CD14-positive monocyte (primary cell): ENCODE results near the gene KCNQ1. TPM values are rescaled to one million over a fixed set of nuclear protein-coding genes. Genes with fewer than 3 reads are reported as not detected.
A peak's percentile ranks its signal among the peaks of the same experiment; 100 is the strongest.

ENCODE experiments used
- DNase-seq, 3 donors: peaks; one replicate each; pipeline ENCODE4 v3.0.0-alpha.2; 2011 to 2022
- H2AFZ ChIP-seq: 2 replicates; pipeline ENCODE4 v1.6.0; 2012; ENCODE audit warnings: mild to moderate bottlenecking, low read depth, low read length, inconsistent platforms; ENCODE audit not compliant: insufficient read depth, poor library complexity, severe bottlenecking
- H3K27ac ChIP-seq, 2 donors: 1 replicate in 1 of 2; 2 replicates in 1 of 2; pipeline ENCODE4 v1.5.1; 2012 to 2013; ENCODE audit warnings: low read length in 2 of 2, control low read depth in 1 of 2, inconsistent platforms in 1 of 2, low read depth in 1 of 2, mild to moderate bottlenecking in 1 of 2
- H3K27me3 ChIP-seq, 2 donors: one replicate each; pipeline versions ENCODE4 v1.6.0 to v1.6.1; 2011 to 2013; ENCODE audit warnings: low read length in 2 of 2; ENCODE audit not compliant: control insufficient read depth in 2 of 2, insufficient read depth in 2 of 2
- H3K36me3 ChIP-seq, 2 donors: replicated peaks in 1 of 2; 1 replicate in 1 of 2; 2 replicates in 1 of 2; pipeline versions ENCODE4 v1.5.1 to v1.6.1; 2012 to 2013; ENCODE audit warnings: low read length in 2 of 2, control low read depth in 1 of 2, inconsistent platforms in 1 of 2, mild to moderate bottlenecking in 1 of 2; ENCODE audit not compliant: insufficient read depth in 2 of 2, control insufficient read depth in 1 of 2
- H3K4me1 ChIP-seq, 2 donors: 1 replicate in 1 of 2; 2 replicates in 1 of 2; pipeline versions ENCODE4 v1.5.1 to v1.6.1; 2012 to 2013; ENCODE audit warnings: low read length in 2 of 2, control low read depth in 1 of 2, inconsistent platforms in 1 of 2, mild to moderate bottlenecking in 1 of 2, moderate library complexity in 1 of 2; ENCODE audit not compliant: insufficient read depth in 2 of 2, control insufficient read depth in 1 of 2
- H3K4me2 ChIP-seq: replicated peaks from 2 replicates; pipeline ENCODE3; 2012; ENCODE audit warnings: low read length, moderate library complexity, mild to moderate bottlenecking; ENCODE audit not compliant: poor library complexity, severe bottlenecking; ENCODE audit errors: extremely low read depth
- H3K4me3 ChIP-seq, 3 experiments: fragments of 200-600 bp in 1 of 3; sonication (generic) in 1 of 3; replicated peaks in 1 of 3; 1 replicate in 2 of 3; 2 replicates in 1 of 3; pipeline ENCODE4 v1.5.1; 2011 to 2013; ENCODE audit warnings: low read length in 3 of 3, mild to moderate bottlenecking in 3 of 3, control low read depth in 2 of 3, low read depth in 2 of 3, inconsistent platforms in 1 of 3, moderate library complexity in 1 of 3
- H3K79me2 ChIP-seq: 2 replicates; pipeline ENCODE4 v1.6.0; 2012; ENCODE audit warnings: mild to moderate bottlenecking, control low read depth, inconsistent platforms, low read length, moderate library complexity; ENCODE audit not compliant: insufficient read depth
- H3K9ac ChIP-seq: 2 replicates; pipeline ENCODE4 v1.6.0; 2017; ENCODE audit warnings: low read length, mild to moderate bottlenecking; ENCODE audit not compliant: insufficient read depth, poor library complexity, severe bottlenecking
- H3K9me3 ChIP-seq, 2 donors: replicated peaks in 1 of 2; 1 replicate in 1 of 2; 2 replicates in 1 of 2; pipeline versions ENCODE4 v1.5.1 to v1.6.1; 2012 to 2013; ENCODE audit warnings: low read length in 2 of 2, control low read depth in 1 of 2; ENCODE audit not compliant: control insufficient read depth in 1 of 2, insufficient read depth in 1 of 2
- H4K20me1 ChIP-seq: 2 replicates; pipeline ENCODE4 v1.6.0; 2012; ENCODE audit warnings: mild to moderate bottlenecking, low read length, control low read depth, moderate library complexity; ENCODE audit not compliant: insufficient read depth
- H3K27ac Mint-ChIP-seq, 7 donors: one replicate each; pipeline ENCODE4 v1.8.0; 2020; ENCODE audit warnings: mild to moderate bottlenecking in 7 of 7, mixed read lengths in 7 of 7, moderate library complexity in 6 of 7, inconsistent platforms in 2 of 7
- H3K27me3 Mint-ChIP-seq, 3 donors: one replicate each; pipeline ENCODE4 v1.8.0; 2021 to 2022; ENCODE audit warnings: low read depth in 3 of 3, mild to moderate bottlenecking in 3 of 3, mixed read lengths in 3 of 3, moderate library complexity in 3 of 3, inconsistent platforms in 1 of 3
- H3K36me3 Mint-ChIP-seq, 2 donors: one replicate each; pipeline ENCODE4 v1.8.0; 2020; ENCODE audit warnings: mixed read lengths in 2 of 2, inconsistent platforms in 1 of 2, mild to moderate bottlenecking in 1 of 2
- H3K4me1 Mint-ChIP-seq: one replicate; pipeline ENCODE4 v1.8.0; 2020; ENCODE audit warnings: mild to moderate bottlenecking, mixed read lengths
- H3K4me3 Mint-ChIP-seq, 2 donors: one replicate each; pipeline ENCODE4 v1.8.0; 2020; ENCODE audit warnings: mild to moderate bottlenecking in 2 of 2, mixed read lengths in 2 of 2, moderate library complexity in 1 of 2
- H3K9me3 Mint-ChIP-seq, 7 donors: one replicate each; pipeline ENCODE4 v1.8.0; 2020 to 2022; ENCODE audit warnings: mixed read lengths in 7 of 7, mild to moderate bottlenecking in 6 of 7, moderate library complexity in 6 of 7, inconsistent platforms in 2 of 7
- CTCF ChIP-seq: fragments of 200-600 bp; IDR thresholded peaks from one replicate; pipeline ENCODE4 v1.8.0; 2022; ENCODE audit warnings: antibody characterized with exemption, mild to moderate bottlenecking
- WGBS: methylation state at CpG from one replicate; pipeline ENCODE4 v1.1.5; 2013; ENCODE audit warnings: missing lambda C conversion rate; ENCODE audit not compliant: insufficient coverage; 5-methylcytosine and 5-hydroxymethylcytosine counted together
- intact Hi-C, 2 donors: fragments of 100-400 bp; cut with micrococcal nuclease; formaldehyde crosslinking; loops; one replicate each; pipeline versions ENCODE4 v1.15.0 to v1.15.1; 2023
- polyA plus RNA-seq, 3 donors: library from polyadenylated mRNA; depleted of rRNA in 1 of 3; unstranded in 2 of 3; stranded (reverse) in 1 of 3; fragments of 300-500 nt in 2 of 3; fragments of >200 nt in 1 of 3; fragmentation: Illumina TruSeq in 2 of 3; gene quantifications; 1 replicate in 2 of 3; 2 replicates in 1 of 3; pipeline ENCODE4 v1.2.3, GENCODE V29; 2012 to 2021

The KCNQ1 gene
- polyA plus RNA-seq, 3 donors, result 14.9 to 31.8 (median 21.6) TPM

GRCh38 chr11:2465202-2466068, 20.6 kb downstream of the KCNQ1 start:
- intact Hi-C loops, result loop anchor here in 1 of 2 donors (5.0 kb wide), 1 partner anchor 47 kb away; no protein-coding TSS in a partner anchor
- DNase-seq, result no peak
- Histone ChIP-seq H3K4me2 (no peak overlapping the region), H3K79me2 (peaks cover 76% of the 10 kb centered on the region), H3K4me1 (peaks cover 33% of the 10 kb centered on the region in 2 donors), H3K4me3 (no peak overlapping the region), H3K27ac (no peak overlapping the region), H3K27me3 (no peaks in the 10 kb centered on the region), H3K9ac (no peak overlapping the region), H2AFZ (no peak overlapping the region), H4K20me1 (peaks cover 100% of the 10 kb centered on the region), H3K36me3 (no peaks in the 10 kb centered on the region), H3K9me3 (no peaks in the 10 kb centered on the region)
- H3K36me3 Mint-ChIP-seq, result peaks cover 22 to 31% of the 10 kb centered on the region in 2 donors
- no peak for TF ChIP-seq CTCF
- H3K4me1 Mint-ChIP-seq, result peaks cover 49% of the 10 kb centered on the region
- H3K4me3 Mint-ChIP-seq, result no peak overlapping the region
- peaks cover 0 to 6% (median 3%) of the 10 kb centered on the region in 7 donors for H3K9me3 Mint-ChIP-seq
- 96% methylated on average over 17 of the region's 20 CpGs for WGBS
- peak overlapping the region in 1 of 7 donors; percentile 69 for H3K27ac Mint-ChIP-seq
- peaks cover 1 to 11% (median 7%) of the 10 kb centered on the region in 3 donors for H3K27me3 Mint-ChIP-seq

DNA sequence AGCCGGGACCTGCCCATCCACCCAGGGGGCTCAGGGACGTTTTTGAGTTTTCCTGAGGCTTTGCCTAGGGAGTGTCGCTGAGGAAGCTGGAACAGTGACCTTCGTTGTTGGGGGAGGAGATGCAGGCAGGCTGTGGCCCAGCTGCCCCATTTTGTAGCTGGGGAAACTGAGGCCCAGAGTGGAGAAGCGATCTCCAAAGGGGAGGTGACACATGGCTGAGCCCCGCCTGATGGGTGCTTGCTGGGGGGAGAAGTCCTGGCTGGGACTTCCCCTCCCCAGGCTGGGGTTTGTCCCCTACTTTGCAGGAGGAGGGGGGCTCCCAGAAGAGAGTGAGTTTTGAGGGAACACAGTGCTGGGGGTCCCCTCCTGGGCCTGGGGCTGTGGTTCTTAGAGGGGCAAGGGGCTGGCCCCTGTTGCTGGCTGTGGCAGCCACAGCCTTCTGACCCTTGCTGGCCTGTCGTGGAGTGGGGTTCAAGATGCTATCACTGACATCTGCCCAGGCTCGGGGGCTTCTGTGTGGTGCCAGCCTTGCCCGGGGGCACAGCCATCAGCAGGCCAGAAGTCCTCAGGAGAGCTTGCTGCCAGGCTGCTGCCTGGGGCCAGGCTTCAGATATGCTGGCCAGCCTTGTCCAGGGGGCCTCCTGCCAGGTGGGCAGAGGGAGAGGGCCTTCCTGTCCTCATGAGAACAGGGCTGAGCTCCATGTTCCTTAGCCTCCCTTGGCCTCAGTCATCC, 21.4 kb downstream of the KCNQ1 start:
- Mint-ChIP-seq H3K4me3 (no peak overlapping the region), H3K27ac (no peak overlapping the region), H3K27me3 (peaks cover 5 to 11% (median 9%) of the 10 kb centered on the region in 3 donors), H3K4me1 (peaks cover 47% of the 10 kb centered on the region), H3K9me3 (peaks cover 0 to 6% (median 3%) of the 10 kb centered on the region in 7 donors), H3K36me3 (peaks cover 16 to 33% of the 10 kb centered on the region in 2 donors)
- intact Hi-C loops, result loop anchor here in 1 of 2 donors (5.0 kb wide), 1 partner anchor 46 kb away; no protein-coding TSS in a partner anchor
- Histone ChIP-seq H3K79me2 (peaks cover 74% of the 10 kb centered on the region), H3K36me3 (no peaks in the 10 kb centered on the region), H4K20me1 (peaks cover 100% of the 10 kb centered on the region), H3K27ac (no peak overlapping the region), H3K4me3 (no peak overlapping the region), H3K9me3 (no peaks in the 10 kb centered on the region), H3K4me2 (peak overlapping the region; percentile 54), H3K9ac (peak overlapping the region; percentile 43), H2AFZ (no peak overlapping the region), H3K27me3 (no peaks in the 10 kb centered on the region), H3K4me1 (peaks cover 33% of the 10 kb centered on the region in 2 donors)
- 85% methylated on average over 9 of the region's 9 CpGs for WGBS
- TF ChIP-seq CTCF, result no peak
- DNase-seq, result no peak
